ENCODE data around the gene INTS3.

Gene INTS3

GRCh38 chr1:153769221-153769620, 41.4 kb downstream of the INTS3 start:
- H3K4me3 ChIP-seq (ENCODE audit: low read depth, low read length): no peak overlapping the region
- no peak for TF ChIP-seq CTCF (IDR thresholded peaks at IDR 0.05; ENCODE audit: insufficient read depth, low read depth, low read length, missing control alignments)
- no peak for DNase-seq (ENCODE audit: low read depth)

GRCh38 chr1:153770797-153771196, 42.9 kb downstream of the INTS3 start:
- DNase-seq (ENCODE audit: low read depth): no peak
- TF ChIP-seq CTCF (IDR thresholded peaks at IDR 0.05; ENCODE audit: insufficient read depth, low read depth, low read length, missing control alignments): no peak
- H3K4me3 ChIP-seq (ENCODE audit: low read depth, low read length): no peak overlapping the region

GRCh38 chr1:153771261-153771660, 43.4 kb downstream of the INTS3 start:
- no peak for DNase-seq (ENCODE audit: low read depth)
- H3K4me3 ChIP-seq (ENCODE audit: low read depth, low read length): no peak overlapping the region
- no peak for TF ChIP-seq CTCF (IDR thresholded peaks at IDR 0.05; ENCODE audit: insufficient read depth, low read depth, low read length, missing control alignments)

GRCh38 chr1:153771841-153772593, 44.2 kb downstream of the INTS3 start:
- H3K4me3 ChIP-seq (ENCODE audit: low read depth, low read length): no peak overlapping the region
- DNase-seq (ENCODE audit: low read depth): peak; percentile 44
- TF ChIP-seq CTCF (IDR thresholded peaks at IDR 0.05; ENCODE audit: insufficient read depth, low read depth, low read length, missing control alignments): peak; percentile 60

GRCh38 chr1:153773096-153773921, 45.5 kb downstream of the INTS3 start:
- H3K4me3 ChIP-seq (ENCODE audit: low read depth, low read length): no peak overlapping the region
- no peak for DNase-seq (ENCODE audit: low read depth)
- no peak for TF ChIP-seq CTCF (IDR thresholded peaks at IDR 0.05; ENCODE audit: insufficient read depth, low read depth, low read length, missing control alignments)

GRCh38 chr1:153774026-153774595, 46.3 kb downstream of the INTS3 start:
- no peak for DNase-seq (ENCODE audit: low read depth)
- H3K4me3 ChIP-seq (ENCODE audit: low read depth, low read length): no peak overlapping the region
- no peak for TF ChIP-seq CTCF (IDR thresholded peaks at IDR 0.05; ENCODE audit: insufficient read depth, low read depth, low read length, missing control alignments)
